AG09309 (cell line): Measurements from ENCODE around the gene FHL2.
A peak's percentile ranks its signal among the peaks of the same experiment; 100 is the strongest.

Source experiments
- DNase-seq: peaks from one replicate; pipeline ENCODE4 v3.0.0-alpha.2; 2010; ENCODE audit warnings: low read depth
- H3K4me3 ChIP-seq: 2 replicates; pipeline ENCODE4 v1.5.1; 2011; ENCODE audit warnings: mild to moderate bottlenecking, low read depth, low read length, moderate library complexity; ENCODE audit not compliant: control insufficient read depth
- CTCF ChIP-seq: IDR thresholded peaks from 2 replicates; pipeline ENCODE4 v1.5.1; 2011; ENCODE audit warnings: mild to moderate bottlenecking, low read depth, low read length, inconsistent platforms; ENCODE audit not compliant: insufficient read depth, control insufficient read depth; ENCODE audit errors: missing control alignments

FHL2 gene

GRCh38 chr2:105393373-105394055, 5.3 kb downstream of the FHL2 start:
- no peak for TF ChIP-seq CTCF
- DNase-seq, result no peak
- no peak overlapping the region for H3K4me3 ChIP-seq

DNA sequence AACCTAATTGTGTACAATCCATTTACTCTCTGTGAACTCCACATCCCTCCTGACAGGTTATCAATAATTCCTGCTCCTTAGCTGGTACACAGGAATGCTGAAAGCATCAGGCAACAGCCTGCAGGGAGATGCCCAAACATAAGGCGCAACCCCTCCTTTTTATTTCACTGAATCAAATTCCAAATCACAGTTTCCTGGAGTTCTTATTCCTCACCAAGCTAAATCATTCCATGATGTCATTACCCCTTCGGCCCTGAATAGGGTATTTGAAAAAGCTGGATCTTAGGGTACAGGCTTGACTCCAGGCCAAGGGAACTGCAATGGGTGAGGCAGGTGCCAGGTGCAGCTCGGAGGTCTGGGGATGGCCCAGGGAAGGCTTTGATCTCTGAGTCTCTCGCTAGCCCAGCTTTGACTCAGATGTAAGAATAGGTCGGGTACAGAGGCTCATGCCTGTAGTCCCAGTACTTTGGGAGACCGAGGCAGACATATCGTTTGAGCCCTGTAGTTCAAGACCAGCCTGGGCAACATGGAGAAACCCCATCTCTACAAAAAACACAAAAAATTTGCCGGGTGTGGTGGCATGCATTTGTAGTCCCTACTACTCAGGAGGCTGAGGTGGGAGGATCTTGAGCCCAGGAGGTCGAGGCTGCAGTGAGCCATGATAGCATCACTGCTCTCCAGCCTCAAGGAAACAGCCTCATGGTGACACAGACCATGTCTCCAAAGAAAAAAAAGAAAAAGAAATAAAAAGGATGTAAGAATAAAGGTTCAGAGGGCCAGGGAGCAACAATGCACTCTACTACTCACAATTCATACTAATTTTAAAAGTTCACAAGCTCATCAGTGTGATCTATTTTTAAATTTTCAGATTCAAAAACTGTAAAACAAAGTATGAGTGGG, 6.8 kb downstream of the FHL2 start:
- no peak for TF ChIP-seq CTCF
- no peak overlapping the region for H3K4me3 ChIP-seq
- no peak for DNase-seq

DNA sequence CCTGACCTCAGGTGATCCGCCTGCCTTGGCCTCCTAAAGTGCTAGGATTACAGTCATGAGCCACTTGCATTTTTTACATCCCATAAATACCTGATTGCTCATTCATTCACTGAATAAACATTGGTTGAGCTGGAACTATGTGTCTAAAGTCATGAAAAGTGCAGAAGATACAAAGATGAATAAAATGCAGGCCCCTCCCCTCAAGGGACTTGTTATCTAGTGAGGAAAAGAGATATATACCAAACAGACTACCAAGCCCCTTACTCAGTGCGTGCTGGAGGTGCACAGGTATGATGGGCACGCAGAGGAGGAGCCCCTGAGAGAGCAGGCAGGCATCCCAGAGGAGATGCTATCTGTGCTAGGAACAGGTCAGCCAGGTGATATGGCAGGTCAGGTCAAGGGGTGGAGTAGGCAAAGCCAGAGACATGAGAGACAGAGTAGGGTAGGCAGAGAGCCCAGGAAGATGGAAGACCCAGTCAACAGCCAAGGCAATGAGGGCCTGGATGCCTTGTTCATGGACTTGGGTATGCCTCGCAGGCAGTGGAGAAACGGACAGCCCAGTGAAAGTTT, 7.7 kb downstream of the FHL2 start:
- H3K4me3 ChIP-seq, result no peak overlapping the region
- no peak for DNase-seq
- TF ChIP-seq CTCF, result no peak

GRCh38 chr2:105390454-105390853, 8.4 kb downstream of the FHL2 start:
- TF ChIP-seq CTCF, result no peak
- no peak overlapping the region for H3K4me3 ChIP-seq
- no peak for DNase-seq

DNA sequence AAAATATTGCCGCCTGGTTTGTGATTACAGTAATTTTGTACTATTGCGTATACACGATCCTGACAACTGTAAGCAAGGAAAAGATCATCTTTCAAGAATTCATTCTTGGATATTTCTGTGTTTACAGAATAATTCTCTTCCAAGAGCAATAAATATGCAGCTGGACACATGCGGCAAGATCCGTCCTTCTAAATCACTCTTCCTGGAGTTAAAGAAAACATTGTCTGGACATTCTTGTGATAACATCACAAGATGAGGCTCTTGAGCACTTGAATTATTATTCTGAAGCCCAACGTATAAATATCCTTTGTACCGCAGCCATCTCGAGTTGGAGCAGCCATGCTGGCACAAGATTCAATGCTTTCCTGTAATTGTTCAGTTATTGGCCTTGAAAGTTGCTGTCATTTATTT, 9.9 kb downstream of the FHL2 start:
- no peak for TF ChIP-seq CTCF
- no peak overlapping the region for H3K4me3 ChIP-seq
- peak; percentile 85 for DNase-seq

GRCh38 chr2:105387225-105387624, 11.6 kb downstream of the FHL2 start:
- TF ChIP-seq CTCF, result no peak
- DNase-seq, result no peak
- H3K4me3 ChIP-seq, result no peak overlapping the region
